PC-3 (cell line): ENCODE measurements around the gene AFG3L2. TPM values are rescaled to one million over a fixed set of nuclear protein-coding genes. Genes with fewer than 3 reads are reported as not detected.

ENCODE experiments used
- ATAC-seq: fragments of 200-7000 bp; cut with Tn5 transposase; 2 replicates; pipeline ENCODE4 v1.9.1; 2020; ENCODE audit warnings: mild to moderate bottlenecking, moderate library complexity
- BruUV-seq: library from RNA; stranded (reverse); fragments of 400-500 nt; replicated peaks from 2 replicates; lab custom pipeline; 2021; lab: Mats Ljungman, UMichigan
- CTCF ChIA-PET: fragments of 300-600 bp; sonication (Branson Sonifier 250); formaldehyde crosslinking; loops from one replicate; lab custom pipeline; 2022; ENCODE audit warnings: antibody characterized with exemption; lab: Charles Lee
- POLR2A ChIA-PET: fragments of 300-600 bp; sonication (Branson Sonifier 250); formaldehyde crosslinking; loops from one replicate; lab custom pipeline; 2022; ENCODE audit warnings: antibody characterized with exemption; ENCODE audit not compliant: unreplicated experiment; lab: Charles Lee
- DNase-seq: peaks from one replicate; pipeline ENCODE4 v3.0.0-alpha.2; 2015
- H2AFZ ChIP-seq: fragments of 300-600 bp; sonication (generic); 2 replicates; pipeline ENCODE4 v1.6.0; 2016; ENCODE audit warnings: antibody characterized with exemption, low read length
- H3F3A ChIP-seq: fragments of 300-600 bp; sonication (generic); one replicate; pipeline ENCODE4 v1.6.0; 2017; ENCODE audit warnings: antibody characterized with exemption, low read length, control low read depth, mild to moderate bottlenecking; ENCODE audit not compliant: unreplicated experiment
- H3K27ac ChIP-seq: fragments of 300-600 bp; sonication (generic); 2 replicates; pipeline ENCODE4 v1.5.1; 2016; ENCODE audit warnings: mild to moderate bottlenecking, low read length
- H3K27me3 ChIP-seq: fragments of 300-600 bp; sonication (generic); 2 replicates; pipeline ENCODE4 v1.6.1; 2016; ENCODE audit warnings: low read length, mixed read lengths
- H3K36me3 ChIP-seq: fragments of 300-600 bp; sonication (generic); 2 replicates; pipeline ENCODE4 v1.6.1; 2016; ENCODE audit warnings: low read depth, mixed run types, low read length, mixed read lengths
- H3K4me1 ChIP-seq: fragments of 300-600 bp; sonication (generic); 2 replicates; pipeline ENCODE4 v1.5.1; 2016; ENCODE audit warnings: low read length; ENCODE audit not compliant: insufficient read depth
- H3K4me2 ChIP-seq: fragments of 300-600 bp; sonication (generic); 2 replicates; pipeline ENCODE4 v1.6.0; 2016; ENCODE audit warnings: low read length
- H3K4me3 ChIP-seq: fragments of 300-600 bp; sonication (generic); 2 replicates; pipeline ENCODE4 v1.5.1; 2016; ENCODE audit warnings: mild to moderate bottlenecking, low read length, mixed read lengths
- H3K79me2 ChIP-seq: fragments of 300-600 bp; sonication (generic); 2 replicates; pipeline ENCODE4 v1.6.1; 2017; ENCODE audit warnings: low read length, mixed read lengths
- H3K9ac ChIP-seq: fragments of 300-600 bp; sonication (generic); 2 replicates; pipeline ENCODE4 v1.6.0; 2016; ENCODE audit warnings: mild to moderate bottlenecking, low read length
- H3K9me2 ChIP-seq: fragments of 300-600 bp; sonication (generic); replicated peaks from 2 replicates; pipeline ENCODE4 v1.6.1; 2016; ENCODE audit warnings: mixed run types, low read length, mixed read lengths
- H3K9me3 ChIP-seq: fragments of 300-600 bp; sonication (generic); 2 replicates; pipeline ENCODE4 v1.6.1; 2016; ENCODE audit warnings: low read length, mixed read lengths
- H4K20me1 ChIP-seq: fragments of 300-600 bp; sonication (generic); 2 replicates; pipeline ENCODE4 v1.6.1; 2016; ENCODE audit warnings: low read length, mixed read lengths
- EZH2 ChIP-seq: fragments of 300-600 bp; sonication (generic); IDR thresholded peaks from one replicate; pipeline ENCODE4 v1.6.1; 2017; ENCODE audit warnings: antibody characterized with exemption, mild to moderate bottlenecking, low read length; ENCODE audit not compliant: unreplicated experiment
- EZH2phosphoT487 ChIP-seq: fragments of 300-600 bp; sonication (generic); IDR thresholded peaks from 2 replicates; pipeline ENCODE4 v1.6.1; 2018; ENCODE audit warnings: mild to moderate bottlenecking, antibody characterized with exemption, low read length, borderline replicate concordance
- intact Hi-C: fragments of 100-400 bp; cut with micrococcal nuclease; formaldehyde crosslinking; loops from 2 replicates; pipeline ENCODE4 v1.9.0; 2023
- total RNA-seq: library from RNA; depleted of rRNA; stranded (reverse); fragments of >200 nt; gene quantifications from 2 replicates; pipeline ENCODE4 v1.2.3, GENCODE V29; 2014
- TF ChIP-seq, protein P1 (sequence below): fragments of 300-600 bp; sonication (generic); conservative IDR thresholded peaks from 2 replicates; pipeline ENCODE4 v1.5.1; 2017; ENCODE audit warnings: antibody characterized with exemption, low read depth, mild to moderate bottlenecking, low read length

AFG3L2 gene
- total RNA-seq, 1 experiment from 2014 or later, result 79.3 TPM

- H3K79me2 ChIP-seq, result no peaks in the 10 kb centered on the region
- H3K4me1 ChIP-seq, result no peaks in the 10 kb centered on the region
- H3K9me2 ChIP-seq, result no peaks in the 10 kb centered on the region
- H3K9ac ChIP-seq, result no peak overlapping the region
- intact Hi-C loops, result loop anchor here (2.0 kb wide), 1 partner anchor 330 kb away; the partner anchor contains the start of gene SPIRE1
- ATAC-seq (no peak), DNase-seq (no peak)
- no peaks in the 10 kb centered on the region for H3K9me3 ChIP-seq
- H3K27me3 ChIP-seq, result no peaks in the 10 kb centered on the region
- peaks cover 4% of the 10 kb centered on the region for H3F3A ChIP-seq
- no peak overlapping the region for H3K4me2 ChIP-seq
- ChIA-PET CTCF (no interaction called here), POLR2A (no interaction called here)
- no peak overlapping the region for H2AFZ ChIP-seq
- no peaks in the 10 kb centered on the region; the same call in 1 of the 2 replicates for H4K20me1 ChIP-seq
- no peak overlapping the region for H3K27ac ChIP-seq
- BruUV-seq, result TSS peak; percentile 77
- H3K4me3 ChIP-seq, result no peak overlapping the region
- TF ChIP-seq, protein P1, sequence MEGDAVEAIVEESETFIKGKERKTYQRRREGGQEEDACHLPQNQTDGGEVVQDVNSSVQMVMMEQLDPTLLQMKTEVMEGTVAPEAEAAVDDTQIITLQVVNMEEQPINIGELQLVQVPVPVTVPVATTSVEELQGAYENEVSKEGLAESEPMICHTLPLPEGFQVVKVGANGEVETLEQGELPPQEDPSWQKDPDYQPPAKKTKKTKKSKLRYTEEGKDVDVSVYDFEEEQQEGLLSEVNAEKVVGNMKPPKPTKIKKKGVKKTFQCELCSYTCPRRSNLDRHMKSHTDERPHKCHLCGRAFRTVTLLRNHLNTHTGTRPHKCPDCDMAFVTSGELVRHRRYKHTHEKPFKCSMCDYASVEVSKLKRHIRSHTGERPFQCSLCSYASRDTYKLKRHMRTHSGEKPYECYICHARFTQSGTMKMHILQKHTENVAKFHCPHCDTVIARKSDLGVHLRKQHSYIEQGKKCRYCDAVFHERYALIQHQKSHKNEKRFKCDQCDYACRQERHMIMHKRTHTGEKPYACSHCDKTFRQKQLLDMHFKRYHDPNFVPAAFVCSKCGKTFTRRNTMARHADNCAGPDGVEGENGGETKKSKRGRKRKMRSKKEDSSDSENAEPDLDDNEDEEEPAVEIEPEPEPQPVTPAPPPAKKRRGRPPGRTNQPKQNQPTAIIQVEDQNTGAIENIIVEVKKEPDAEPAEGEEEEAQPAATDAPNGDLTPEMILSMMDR, result no peak
- TF ChIP-seq EZH2 (no peak), EZH2phosphoT487 (no peak)
- peaks cover 36% of the 10 kb centered on the region for H3K36me3 ChIP-seq
Measured at GRCh38 chr18:12329125-12329698, 47.8 kb downstream of the AFG3L2 start.

DNA sequence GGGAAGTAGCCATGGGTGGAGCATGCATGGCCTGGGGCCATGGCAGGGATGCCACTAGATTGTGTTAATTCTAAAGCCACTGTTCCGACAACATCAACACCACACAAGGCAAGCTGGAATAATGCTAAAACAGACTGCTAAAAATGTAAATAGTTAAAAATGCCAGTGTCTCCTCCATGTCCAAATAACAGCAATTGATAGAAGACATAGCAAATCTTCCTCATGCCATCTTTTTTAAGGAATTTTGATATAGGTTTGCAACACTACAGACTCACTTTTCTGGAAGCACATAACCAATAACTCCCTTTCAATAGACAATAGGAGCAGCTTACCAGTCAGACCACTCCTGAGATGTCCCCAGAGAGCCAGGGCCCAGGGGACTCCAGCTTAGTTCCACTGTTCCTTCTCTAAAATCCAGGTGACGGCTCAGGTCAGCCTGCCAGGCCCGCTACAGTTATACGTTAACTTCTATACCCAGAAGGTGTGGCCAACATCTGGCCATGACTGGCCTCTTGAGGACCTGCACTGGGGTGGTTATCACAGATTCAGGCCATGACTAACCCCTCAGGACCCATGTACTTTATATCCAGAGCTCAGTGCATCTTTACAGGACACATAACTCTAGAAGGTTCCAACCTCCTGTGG, 48.7 kb downstream of the AFG3L2 start:
- no TSS peak for BruUV-seq
- no peak overlapping the region for H3K27ac ChIP-seq
- H3K9me3 ChIP-seq, result no peaks in the 10 kb centered on the region
- H3K9ac ChIP-seq, result no peak overlapping the region
- H3F3A ChIP-seq, result peaks cover 4% of the 10 kb centered on the region
- H3K4me3 ChIP-seq, result no peak overlapping the region
- H3K27me3 ChIP-seq, result no peaks in the 10 kb centered on the region
- intact Hi-C loops, result loop anchor here (2.0 kb wide), 1 partner anchor 330 kb away; the partner anchor contains the start of gene SPIRE1
- POLR2A ChIA-PET, result interaction anchor here (0.5 to 0.6 kb wide), 2 partner anchors 47 to 56 kb away, joined by 3 to 4 read pairs; no protein-coding TSS in a partner anchor
- H3K36me3 ChIP-seq, result peaks cover 36% of the 10 kb centered on the region
- H3K9me2 ChIP-seq, result no peaks in the 10 kb centered on the region
- no peak overlapping the region for H3K4me2 ChIP-seq
- H3K4me1 ChIP-seq, result no peaks in the 10 kb centered on the region
- CTCF ChIA-PET, result interaction anchor here (0.6 to 1.2 kb wide), 6 partner anchors 18 to 99 kb away, joined by 4 to 11 read pairs (median 6); partner anchors contain the start of gene AFG3L2
- no peak overlapping the region for H2AFZ ChIP-seq
- no peaks in the 10 kb centered on the region for H3K79me2 ChIP-seq
- ATAC-seq (peak; percentile 11), DNase-seq (no peak)
- TF ChIP-seq, protein P1, result peak; percentile 39; the same call in 1 of the 2 replicates
- TF ChIP-seq EZH2, result no peak
- no peaks in the 10 kb centered on the region; the same call in 1 of the 2 replicates for H4K20me1 ChIP-seq
